Right lobe of liver (tissue), 4 donors: ENCODE measurements around the gene SLC47A2.
"Not testable (repeated sequence)": the region's sequence is repeated elsewhere in the genome, so short reads cannot be mapped to it uniquely, and the experiment has no call there.

Experiments
- POLR2A ChIP-seq: fragments of 450-650 bp; IDR thresholded peaks from one replicate; pipeline ENCODE4 v1.6.1; 2017; ENCODE audit warnings: antibody characterized with exemption, mild to moderate bottlenecking
- TF ChIP-seq, protein P1 (sequence below), 4 donors: fragments of 200-600 bp in 3 of 4; fragments of 450-650 bp in 1 of 4; IDR thresholded peaks; one replicate each; pipeline versions ENCODE4 v1.5.1 to v1.8.0; 2016 to 2022; ENCODE audit warnings: antibody characterized with exemption in 4 of 4, mild to moderate bottlenecking in 2 of 4
- donor health status: DM: no; HTN: no; CAD: no.
- donor health status: DM: no; HTN: no; CAD: no.
- donor health status: DM: no; HTN: yes; CAD: no.

DNA sequence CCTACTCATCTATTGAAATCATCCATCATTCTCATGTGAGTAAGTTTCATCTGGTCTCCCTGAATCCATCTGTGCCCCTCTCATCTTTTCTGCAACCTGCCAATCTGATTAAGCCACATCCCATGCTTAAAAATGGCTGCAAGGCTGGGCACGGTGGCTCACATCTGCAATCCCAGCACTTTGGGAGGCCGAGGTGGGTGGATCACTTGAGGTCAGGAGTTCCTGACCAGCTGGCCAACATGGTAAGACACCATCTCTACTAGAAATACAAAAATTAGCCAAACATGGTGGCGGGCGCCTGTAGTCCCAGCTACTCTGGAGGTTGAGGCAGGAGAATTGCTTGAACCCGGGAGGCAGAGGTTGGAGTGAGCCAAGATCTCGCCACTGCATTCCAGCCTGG, 47.6 kb upstream of the SLC47A2 start:
- not testable (repeated sequence) for TF ChIP-seq POLR2A
- TF ChIP-seq, protein P1, sequence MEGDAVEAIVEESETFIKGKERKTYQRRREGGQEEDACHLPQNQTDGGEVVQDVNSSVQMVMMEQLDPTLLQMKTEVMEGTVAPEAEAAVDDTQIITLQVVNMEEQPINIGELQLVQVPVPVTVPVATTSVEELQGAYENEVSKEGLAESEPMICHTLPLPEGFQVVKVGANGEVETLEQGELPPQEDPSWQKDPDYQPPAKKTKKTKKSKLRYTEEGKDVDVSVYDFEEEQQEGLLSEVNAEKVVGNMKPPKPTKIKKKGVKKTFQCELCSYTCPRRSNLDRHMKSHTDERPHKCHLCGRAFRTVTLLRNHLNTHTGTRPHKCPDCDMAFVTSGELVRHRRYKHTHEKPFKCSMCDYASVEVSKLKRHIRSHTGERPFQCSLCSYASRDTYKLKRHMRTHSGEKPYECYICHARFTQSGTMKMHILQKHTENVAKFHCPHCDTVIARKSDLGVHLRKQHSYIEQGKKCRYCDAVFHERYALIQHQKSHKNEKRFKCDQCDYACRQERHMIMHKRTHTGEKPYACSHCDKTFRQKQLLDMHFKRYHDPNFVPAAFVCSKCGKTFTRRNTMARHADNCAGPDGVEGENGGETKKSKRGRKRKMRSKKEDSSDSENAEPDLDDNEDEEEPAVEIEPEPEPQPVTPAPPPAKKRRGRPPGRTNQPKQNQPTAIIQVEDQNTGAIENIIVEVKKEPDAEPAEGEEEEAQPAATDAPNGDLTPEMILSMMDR (IDR thresholded peaks at IDR 0.05) = not testable (repeated sequence)
